HCT116 (cell line): ENCODE measurements around the gene ITGAD.

Source experiments
- JUND ChIP-seq: IDR thresholded peaks from 2 replicates; pipeline ENCODE4 v1.6.1; 2012
- TF ChIP-seq, protein P1 (sequence below), 3 experiments: fragments of 200-600 bp in 1 of 3; sonication (generic) in 1 of 3; IDR thresholded peaks in 2 of 3; conservative IDR thresholded peaks in 1 of 3; 2 replicates each; pipeline ENCODE4 v1.5.1; 2012 to 2017; ENCODE audit warnings: low read depth in 2 of 3, low read length in 2 of 3, antibody characterized with exemption in 1 of 3, borderline replicate concordance in 1 of 3, control low read depth in 1 of 3, mild to moderate bottlenecking in 1 of 3, mixed read lengths in 1 of 3, mixed run types in 1 of 3, moderate library complexity in 1 of 3; ENCODE audit not compliant: insufficient read depth in 1 of 3

DNA sequence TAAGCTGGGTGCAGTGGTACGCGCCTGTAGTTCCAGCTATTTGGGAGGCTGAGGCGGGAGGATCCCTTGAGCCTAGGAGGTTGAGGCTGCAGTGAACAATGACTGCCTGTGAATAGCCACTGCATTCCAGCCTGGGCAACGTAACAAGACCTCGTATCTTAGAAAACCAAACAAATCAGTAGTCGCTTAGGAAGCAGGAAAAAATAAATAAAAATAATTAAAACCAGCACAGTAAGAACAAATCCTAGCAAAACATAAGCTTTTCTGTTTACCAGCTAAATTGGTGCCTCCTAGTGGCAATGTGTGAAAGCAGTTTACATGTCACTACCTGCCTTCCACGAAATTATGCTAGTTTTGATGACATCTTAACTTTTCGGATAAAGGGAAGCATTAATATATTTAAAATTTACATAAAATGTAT lies 67.5 kb downstream of the ITGAD start:
- TF ChIP-seq, protein P1, sequence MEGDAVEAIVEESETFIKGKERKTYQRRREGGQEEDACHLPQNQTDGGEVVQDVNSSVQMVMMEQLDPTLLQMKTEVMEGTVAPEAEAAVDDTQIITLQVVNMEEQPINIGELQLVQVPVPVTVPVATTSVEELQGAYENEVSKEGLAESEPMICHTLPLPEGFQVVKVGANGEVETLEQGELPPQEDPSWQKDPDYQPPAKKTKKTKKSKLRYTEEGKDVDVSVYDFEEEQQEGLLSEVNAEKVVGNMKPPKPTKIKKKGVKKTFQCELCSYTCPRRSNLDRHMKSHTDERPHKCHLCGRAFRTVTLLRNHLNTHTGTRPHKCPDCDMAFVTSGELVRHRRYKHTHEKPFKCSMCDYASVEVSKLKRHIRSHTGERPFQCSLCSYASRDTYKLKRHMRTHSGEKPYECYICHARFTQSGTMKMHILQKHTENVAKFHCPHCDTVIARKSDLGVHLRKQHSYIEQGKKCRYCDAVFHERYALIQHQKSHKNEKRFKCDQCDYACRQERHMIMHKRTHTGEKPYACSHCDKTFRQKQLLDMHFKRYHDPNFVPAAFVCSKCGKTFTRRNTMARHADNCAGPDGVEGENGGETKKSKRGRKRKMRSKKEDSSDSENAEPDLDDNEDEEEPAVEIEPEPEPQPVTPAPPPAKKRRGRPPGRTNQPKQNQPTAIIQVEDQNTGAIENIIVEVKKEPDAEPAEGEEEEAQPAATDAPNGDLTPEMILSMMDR (IDR thresholded peaks at IDR 0.05 in 2 of 3, conservative IDR thresholded peaks at IDR 0.05 in 1 of 3; ENCODE audit: borderline replicate concordance in 1 of 3, insufficient read depth in 1 of 3, low read depth in 2 of 3, low read length in 2 of 3), result peak; percentile 53 to 75 (median 69); a peak in 5 of 6 replicates
- no peak for TF ChIP-seq JUND
